ENCODE measurements around the gene LBH.

LBH gene

DNA sequence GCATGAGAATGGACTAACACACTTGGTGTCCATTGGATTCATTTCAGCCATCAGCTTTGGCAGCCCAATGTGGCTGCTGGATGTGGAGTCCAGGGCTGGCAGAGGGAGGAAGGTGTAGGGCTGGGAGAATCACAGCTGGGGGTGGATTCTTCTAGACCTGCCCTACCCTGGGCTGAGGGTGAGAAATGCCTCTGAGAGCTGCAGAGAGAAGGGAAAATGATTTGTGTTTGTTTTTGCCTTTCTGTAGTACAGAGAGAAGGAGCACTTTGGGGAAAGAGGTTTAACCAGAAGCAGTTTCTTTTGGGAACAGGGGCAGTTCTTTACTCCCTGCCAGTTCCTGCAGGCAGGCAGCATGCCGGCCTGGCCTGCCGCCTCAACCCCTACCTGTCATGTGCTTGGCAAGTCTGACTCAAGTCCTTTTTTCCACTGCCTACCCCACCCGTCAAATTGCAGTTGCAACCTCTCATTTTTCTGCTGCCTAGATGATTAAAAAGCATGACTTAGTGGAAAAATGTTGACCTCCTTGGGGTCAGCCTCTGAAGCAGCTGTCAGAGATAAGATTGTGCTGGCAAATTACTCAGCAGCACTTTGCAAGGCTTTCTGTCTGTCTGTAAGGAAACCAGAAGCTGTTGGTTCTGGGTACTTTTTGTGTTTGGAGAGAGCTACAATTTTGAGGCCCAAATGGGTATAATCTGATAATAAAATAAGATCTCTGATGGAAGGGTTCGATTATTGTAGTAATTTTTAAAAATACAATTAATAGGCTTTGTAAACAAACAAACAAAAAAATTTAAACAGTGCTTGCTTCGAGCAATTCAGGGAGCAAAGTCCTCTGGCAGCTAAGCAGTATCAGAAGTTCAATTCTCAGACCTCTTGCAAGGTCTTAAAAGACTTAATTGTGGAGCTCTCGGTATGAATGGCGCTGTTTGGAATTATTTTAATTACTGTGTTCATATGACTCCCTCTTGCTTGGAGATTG is 21.7 kb downstream of the LBH start:
- TF ChIP-seq, protein P1, sequence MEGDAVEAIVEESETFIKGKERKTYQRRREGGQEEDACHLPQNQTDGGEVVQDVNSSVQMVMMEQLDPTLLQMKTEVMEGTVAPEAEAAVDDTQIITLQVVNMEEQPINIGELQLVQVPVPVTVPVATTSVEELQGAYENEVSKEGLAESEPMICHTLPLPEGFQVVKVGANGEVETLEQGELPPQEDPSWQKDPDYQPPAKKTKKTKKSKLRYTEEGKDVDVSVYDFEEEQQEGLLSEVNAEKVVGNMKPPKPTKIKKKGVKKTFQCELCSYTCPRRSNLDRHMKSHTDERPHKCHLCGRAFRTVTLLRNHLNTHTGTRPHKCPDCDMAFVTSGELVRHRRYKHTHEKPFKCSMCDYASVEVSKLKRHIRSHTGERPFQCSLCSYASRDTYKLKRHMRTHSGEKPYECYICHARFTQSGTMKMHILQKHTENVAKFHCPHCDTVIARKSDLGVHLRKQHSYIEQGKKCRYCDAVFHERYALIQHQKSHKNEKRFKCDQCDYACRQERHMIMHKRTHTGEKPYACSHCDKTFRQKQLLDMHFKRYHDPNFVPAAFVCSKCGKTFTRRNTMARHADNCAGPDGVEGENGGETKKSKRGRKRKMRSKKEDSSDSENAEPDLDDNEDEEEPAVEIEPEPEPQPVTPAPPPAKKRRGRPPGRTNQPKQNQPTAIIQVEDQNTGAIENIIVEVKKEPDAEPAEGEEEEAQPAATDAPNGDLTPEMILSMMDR (conservative IDR thresholded peaks at IDR 0.05; ENCODE audit: low read depth, low read length), result no peak
- H3K4me3 ChIP-seq (ENCODE audit: low read length), result no peak overlapping the region
- peak; percentile 96 for DNase-seq (ENCODE audit: low read depth)

DNA sequence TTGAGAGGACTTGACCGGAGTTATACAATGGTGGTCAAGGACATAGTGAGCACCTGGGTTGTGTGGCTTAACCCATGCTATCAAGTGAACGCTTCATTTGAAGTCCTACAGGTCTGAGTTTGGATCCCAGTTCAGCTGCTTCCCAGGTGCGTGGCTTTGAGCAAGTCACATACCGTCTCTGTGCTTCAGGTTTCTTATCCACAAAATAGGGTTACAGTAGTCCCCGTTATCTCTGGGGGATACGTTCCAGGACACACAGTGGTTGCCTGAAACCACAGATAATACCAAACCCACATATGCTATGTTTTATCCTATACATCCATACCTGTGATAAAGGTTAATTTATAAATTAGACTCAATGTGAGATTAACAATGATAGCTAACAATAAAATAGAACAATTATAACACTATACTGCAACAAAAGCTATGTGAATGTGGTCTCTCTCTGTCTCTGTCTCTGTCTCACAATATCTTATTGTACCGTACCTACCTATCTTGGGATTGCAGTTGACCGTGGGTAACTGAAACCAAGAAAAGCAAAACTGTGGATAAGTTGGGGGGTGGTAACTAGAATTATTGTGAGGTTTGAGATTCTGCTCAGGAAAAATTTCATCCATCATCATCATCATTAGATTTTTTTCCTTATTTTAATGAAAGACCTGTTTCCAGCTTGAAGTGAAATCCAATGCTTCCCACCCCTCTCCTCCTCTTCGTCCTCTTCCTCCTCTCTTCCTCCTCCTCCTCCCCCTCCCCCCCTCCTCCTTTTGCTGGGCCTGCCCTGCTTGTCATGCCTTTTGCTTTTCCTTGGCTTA is 22.7 kb downstream of the LBH start:
- DNase-seq (ENCODE audit: low read depth), result no peak
- TF ChIP-seq, protein P1 (conservative IDR thresholded peaks at IDR 0.05; ENCODE audit: low read depth, low read length), result no peak
- H3K4me3 ChIP-seq (ENCODE audit: low read length), result no peak overlapping the region

DNA sequence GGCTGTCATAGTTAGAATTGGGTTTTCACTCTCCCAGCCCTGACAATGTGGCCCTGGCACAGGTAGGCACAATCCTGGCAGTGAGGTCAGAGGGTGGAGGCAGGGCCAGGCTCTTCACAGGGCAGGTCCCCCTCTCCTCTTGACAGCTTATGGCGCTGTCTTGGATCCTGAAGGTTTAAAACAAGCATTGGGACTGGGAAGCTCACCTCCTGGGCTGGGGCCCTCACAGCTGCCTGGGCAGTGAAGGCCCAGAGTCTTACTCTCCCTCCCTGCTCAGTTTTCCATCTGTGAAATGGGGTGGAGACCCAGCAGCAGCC is 23.3 kb downstream of the LBH start:
- no peak for DNase-seq (ENCODE audit: low read depth)
- no peak overlapping the region for H3K4me3 ChIP-seq (ENCODE audit: low read length)
- TF ChIP-seq, protein P1 (conservative IDR thresholded peaks at IDR 0.05; ENCODE audit: low read depth, low read length), result no peak

DNA sequence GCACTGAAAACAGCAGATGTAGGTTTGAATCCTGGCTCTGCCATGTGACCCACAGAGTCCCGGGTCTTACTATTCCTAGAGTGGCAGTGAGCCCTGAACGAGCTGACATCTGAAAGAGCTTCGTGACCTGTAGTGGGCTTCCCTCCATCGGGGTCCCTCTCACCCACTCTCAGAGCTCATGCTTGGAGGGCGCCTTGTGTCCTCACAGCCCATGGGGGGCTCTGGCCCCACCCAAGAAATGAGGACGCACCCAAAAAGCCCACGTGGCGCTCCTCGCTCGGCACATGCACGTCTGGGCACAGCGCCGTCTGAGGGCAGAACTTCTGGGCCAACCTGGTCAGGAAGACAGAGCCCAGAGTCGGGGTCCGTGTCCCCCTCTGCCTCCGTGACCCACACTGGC is 23.7 kb downstream of the LBH start:
- TF ChIP-seq, protein P1 (conservative IDR thresholded peaks at IDR 0.05; ENCODE audit: low read depth, low read length), result no peak
- no peak for DNase-seq (ENCODE audit: low read depth)
- no peak overlapping the region for H3K4me3 ChIP-seq (ENCODE audit: low read length)

DNA sequence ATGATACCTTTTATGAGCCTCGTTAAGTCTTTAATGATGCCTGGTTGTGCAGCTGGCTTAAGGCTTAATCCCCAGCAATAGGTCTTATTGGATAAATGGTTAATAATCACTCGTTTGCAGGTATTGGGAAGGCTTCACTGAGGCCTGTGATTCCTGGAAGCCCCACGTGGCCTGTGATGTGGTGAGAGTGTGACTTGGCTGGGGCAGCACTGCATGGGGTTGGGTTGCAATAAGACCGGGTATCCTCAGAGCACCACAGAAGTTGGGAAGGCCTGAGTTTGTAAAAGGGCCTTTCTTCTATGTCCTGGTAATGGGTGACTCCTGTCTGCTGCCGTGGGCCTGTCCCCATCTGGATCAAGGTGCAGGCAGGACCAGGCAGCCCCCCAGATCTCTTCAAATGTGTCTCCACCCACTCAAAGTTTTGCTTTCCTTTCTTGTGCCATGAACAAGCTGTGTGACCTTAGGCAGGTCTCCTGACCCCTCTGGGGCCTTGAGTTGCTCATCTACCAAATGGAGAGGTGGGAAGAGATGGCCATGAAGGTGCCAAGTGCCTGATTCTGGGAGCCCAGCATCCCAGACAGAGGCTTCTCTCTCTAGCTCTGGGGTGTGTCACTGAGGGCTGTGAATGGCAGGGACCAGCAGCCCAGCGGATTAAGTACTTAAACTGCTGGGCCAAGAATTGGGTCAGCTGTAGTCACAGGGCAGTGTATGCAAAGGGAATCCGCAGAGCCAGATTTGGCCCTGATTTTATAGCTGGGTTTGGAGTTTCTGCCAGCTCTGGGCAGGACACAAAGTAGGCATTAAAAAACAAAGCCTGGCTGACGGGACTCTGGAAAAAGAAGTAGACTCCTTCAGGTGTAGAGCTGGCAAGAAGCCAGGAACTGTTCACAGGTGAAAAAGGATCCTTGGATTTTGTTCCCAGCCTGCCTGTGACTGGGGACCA is 24.4 kb downstream of the LBH start:
- no peak overlapping the region for H3K4me3 ChIP-seq (ENCODE audit: low read length)
- peak; percentile 90 for DNase-seq (ENCODE audit: low read depth)
- TF ChIP-seq, protein P1 (conservative IDR thresholded peaks at IDR 0.05; ENCODE audit: low read depth, low read length), result no peak

DNA sequence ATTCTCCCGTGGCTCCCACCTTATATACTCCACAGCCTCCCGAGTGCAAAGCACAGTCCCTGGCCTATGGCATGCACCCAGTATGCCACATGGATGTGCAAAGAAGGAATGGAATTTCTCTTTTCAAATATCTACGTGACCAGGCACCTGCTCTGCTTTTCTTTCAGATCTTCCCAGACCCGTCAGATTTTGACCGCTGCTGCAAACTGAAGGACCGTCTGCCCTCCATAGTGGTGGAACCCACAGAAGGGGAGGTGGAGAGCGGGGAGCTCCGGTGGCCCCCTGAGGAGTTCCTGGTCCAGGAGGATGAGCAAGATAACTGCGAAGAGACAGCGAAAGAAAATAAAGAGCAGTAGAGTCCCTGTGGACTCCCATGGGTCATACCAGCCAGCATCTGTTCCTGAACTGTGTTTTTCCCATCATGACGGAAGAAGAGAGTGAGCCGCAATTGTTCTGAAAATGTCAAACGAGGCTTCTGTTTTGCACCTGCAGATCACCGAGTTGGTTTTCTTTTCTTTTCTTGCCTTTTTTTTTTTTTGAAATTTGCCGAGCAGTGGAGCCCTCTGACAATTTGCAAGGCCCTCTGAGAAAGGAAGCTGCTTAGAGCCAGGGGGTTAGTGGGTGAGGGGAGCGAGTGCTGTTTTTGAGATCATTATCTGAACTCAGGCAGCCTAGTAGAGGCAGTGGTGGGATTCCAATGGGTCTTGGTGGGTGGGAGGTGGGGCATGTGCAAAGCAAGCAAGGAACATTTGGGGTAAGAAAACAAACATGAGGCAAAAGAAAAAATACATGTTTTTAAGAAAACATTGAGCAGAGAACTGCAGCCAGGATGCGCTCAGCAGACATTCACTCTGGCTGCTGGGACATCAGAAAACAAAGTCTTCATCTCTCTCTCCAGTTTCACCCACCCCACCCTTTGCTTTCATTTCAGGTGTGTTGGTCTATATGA is 26.2 kb downstream of the LBH start:
- TF ChIP-seq, protein P1 (conservative IDR thresholded peaks at IDR 0.05; ENCODE audit: low read depth, low read length), result no peak
- DNase-seq (ENCODE audit: low read depth), result no peak
- H3K4me3 ChIP-seq (ENCODE audit: low read length), result no peak overlapping the region

Measured in retinal pigment epithelial cell (primary cell).